ENCODE results near the gene NCK2.

The NCK2 gene

GRCh38 chr2:105925390-105925789 lies 180.7 kb downstream of the NCK2 start:
- DNase-seq (ENCODE audit: low read depth): no peak

- peak; percentile 37 for DNase-seq (ENCODE audit: low read depth)
These were observed 182.4 kb downstream of the NCK2 start for GRCh38 chr2:105926960-105927678.

- DNase-seq (ENCODE audit: low read depth): no peak
These were observed 183.4 kb downstream of the NCK2 start for GRCh38 chr2:105928086-105928485.

- DNase-seq (ENCODE audit: low read depth): no peak
These were observed 183.9 kb downstream of the NCK2 start for GRCh38 chr2:105928563-105928962.

GRCh38 chr2:105929516-105929915 lies 184.8 kb downstream of the NCK2 start:
- DNase-seq (ENCODE audit: low read depth): peak; percentile 26

- DNase-seq (ENCODE audit: low read depth): no peak
These were observed 187.9 kb downstream of the NCK2 start for GRCh38 chr2:105932582-105932981.

- DNase-seq (ENCODE audit: low read depth): no peak
These were observed 189.2 kb downstream of the NCK2 start for GRCh38 chr2:105933906-105934305.

GRCh38 chr2:105934467-105934866 lies 189.8 kb downstream of the NCK2 start:
- peak; percentile 24 for DNase-seq (ENCODE audit: low read depth)

GRCh38 chr2:105935063-105935462 lies 190.4 kb downstream of the NCK2 start:
- no peak for DNase-seq (ENCODE audit: low read depth)

GRCh38 chr2:105936954-105937353 lies 192.2 kb downstream of the NCK2 start:
- no peak for DNase-seq (ENCODE audit: low read depth)

- DNase-seq (ENCODE audit: low read depth): no peak
These were observed 192.9 kb downstream of the NCK2 start for GRCh38 chr2:105937498-105938097.

Data from T follicular helper cell (primary cell).